Kidney (tissue), 14 donors: ENCODE results near the gene KCNC3. TPM values are rescaled to one million over a fixed set of nuclear protein-coding genes. Genes with fewer than 3 reads are reported as not detected.
A peak's percentile ranks its signal among the peaks of the same experiment; 100 is the strongest.

Experiments used
- DNase-seq, 5 donors: peaks; one replicate each; pipeline ENCODE4 v3.0.0-alpha.2; 2013 to 2020
- FAIRE-seq: peaks from 2 replicates; lab custom pipeline; 2012; peaks lifted over from hg19 to GRCh38; lab: Jason Lieb, UNC
- H3K27ac ChIP-seq, 2 donors: one replicate each; pipeline ENCODE4 v1.7.0; 2013; ENCODE audit warnings: low read depth in 2 of 2, low read length in 2 of 2, inconsistent platforms in 1 of 2
- H3K27me3 ChIP-seq: one replicate; pipeline ENCODE4 v1.7.1; 2013; ENCODE audit warnings: low read length, inconsistent platforms; ENCODE audit not compliant: control insufficient read depth, insufficient read depth
- H3K36me3 ChIP-seq, 3 donors: one replicate each; pipeline versions ENCODE4 v1.7.0 to v1.7.1; 2013; ENCODE audit warnings: low read length in 3 of 3, control low read depth in 1 of 3, inconsistent platforms in 1 of 3; ENCODE audit not compliant: insufficient read depth in 3 of 3, control insufficient read depth in 2 of 3
- H3K4me1 ChIP-seq, 3 donors: one replicate each; pipeline versions ENCODE4 v1.7.0 to v1.7.1; 2013; ENCODE audit warnings: low read length in 3 of 3, inconsistent platforms in 1 of 3, low read depth in 1 of 3; ENCODE audit not compliant: control insufficient read depth in 2 of 3, insufficient read depth in 2 of 3
- H3K4me3 ChIP-seq, 3 donors: one replicate each; pipeline versions ENCODE4 v1.7.0 to v1.8.1; 2013; ENCODE audit warnings: low read length in 3 of 3, control low read depth in 1 of 3, inconsistent platforms in 1 of 3
- H3K9ac ChIP-seq, 3 donors: one replicate each; pipeline versions ENCODE4 v1.7.0 to v1.7.1; 2013; ENCODE audit warnings: low read length in 3 of 3, control low read depth in 1 of 3, inconsistent platforms in 1 of 3
- H3K9me3 ChIP-seq, 3 donors: one replicate each; pipeline versions ENCODE4 v1.7.0 to v1.7.1; 2013; ENCODE audit warnings: low read length in 3 of 3, control low read depth in 1 of 3, inconsistent platforms in 1 of 3; ENCODE audit not compliant: control insufficient read depth in 2 of 3, insufficient read depth in 1 of 3
- CTCF ChIP-seq: IDR thresholded peaks from 3 replicates; pipeline ENCODE4 v1.5.1; 2012; ENCODE audit warnings: mild to moderate bottlenecking, moderate library complexity, borderline replicate concordance; ENCODE audit not compliant: insufficient read depth; ENCODE audit errors: extremely low read depth
- intact Hi-C: fragments of 100-400 bp; cut with DNase I; formaldehyde crosslinking; loops from one replicate; pipeline ENCODE4 v1.11.1; 2022
- polyA plus RNA-seq: library from polyadenylated mRNA; stranded (reverse); fragments of 350-450 nt; fragmentation: Illumina TruSeq; extraction: RNeasy Lipid Tissue Mini Kit (QIAGEN cat#74804); gene quantifications from one replicate; pipeline ENCODE4 v1.2.3, GENCODE V29; 2014; ENCODE audit warnings: low read depth, low replicate concordance; ENCODE audit not compliant: insufficient read depth
- total RNA-seq: library from RNA; stranded (reverse); fragmentation: NEBNext Ultra II Directional; extraction: Animal tissue kit (Norgen Biotek cat#: 25700); gene quantifications from one replicate; pipeline ENCODE4 v1.2.1, GENCODE V29; 2021
- donor health status: control.
- donor health status: control.
- donor health status: control.
- donor health status: control.
- donor health status: control.
- donor health status: DM: yes; HTN: yes; CAD: no.
- donor health status: Normal renal cell carcinoma (clear cell type).

The KCNC3 gene
- total and polyA plus RNA-seq, 2 donors from 2014 or later, result 9.1 to 31.0 TPM

- DNase-seq (peak in 3 of 5 donors; percentile 17 to 25 (median 24)), FAIRE-seq (no peak)
- intact Hi-C loops, result no loop called here
- no peaks in the 10 kb centered on the region for H3K27me3 ChIP-seq
- H3K4me1 ChIP-seq, result no peaks in the 10 kb centered on the region
- no peaks in the 10 kb centered on the region for H3K9me3 ChIP-seq
- H3K27ac ChIP-seq, result no peak overlapping the region
- H3K9ac ChIP-seq, result no peak overlapping the region
- H3K4me3 ChIP-seq, result no peak overlapping the region
- peaks cover 0 to 10% (median 0%) of the 10 kb centered on the region in 3 donors for H3K36me3 ChIP-seq
- no peak for TF ChIP-seq CTCF
Measured at GRCh38 chr19:50275577-50276368, 53.4 kb downstream of the KCNC3 start.

GRCh38 chr19:50273821-50274220 lies 55.4 kb downstream of the KCNC3 start:
- intact Hi-C loops, result no loop called here
- no peaks in the 10 kb centered on the region for H3K4me1 ChIP-seq
- peaks cover 0 to 10% (median 0%) of the 10 kb centered on the region in 3 donors for H3K36me3 ChIP-seq
- no peak overlapping the region for H3K27ac ChIP-seq
- no peak for FAIRE-seq
- no peaks in the 10 kb centered on the region for H3K27me3 ChIP-seq
- DNase-seq, result no peak
- no peak for TF ChIP-seq CTCF
- H3K4me3 ChIP-seq, result no peak overlapping the region
- no peak overlapping the region for H3K9ac ChIP-seq
- no peaks in the 10 kb centered on the region for H3K9me3 ChIP-seq

GRCh38 chr19:50272263-50272897 lies 56.8 kb downstream of the KCNC3 start:
- H3K36me3 ChIP-seq, result peaks cover 0 to 8% (median 0%) of the 10 kb centered on the region in 3 donors
- intact Hi-C loops, result no loop called here
- DNase-seq, result peak in 1 of 5 donors; percentile 56

More at GRCh38 chr19:50272263-50272897, 56.8 kb downstream of the KCNC3 start:
- Histone ChIP-seq H3K27ac (no peak overlapping the region), H3K27me3 (no peaks in the 10 kb centered on the region), H3K9me3 (no peaks in the 10 kb centered on the region), H3K4me3 (no peak overlapping the region), H3K4me1 (no peaks in the 10 kb centered on the region), H3K9ac (no peak overlapping the region)
- no peak for TF ChIP-seq CTCF
- FAIRE-seq, result no peak
